ENCODE measurements around the gene C9orf85.

GRCh38 chr9:71891557-71892189, 19.8 kb upstream of the C9orf85 start:
- TF ChIP-seq, protein P1, sequence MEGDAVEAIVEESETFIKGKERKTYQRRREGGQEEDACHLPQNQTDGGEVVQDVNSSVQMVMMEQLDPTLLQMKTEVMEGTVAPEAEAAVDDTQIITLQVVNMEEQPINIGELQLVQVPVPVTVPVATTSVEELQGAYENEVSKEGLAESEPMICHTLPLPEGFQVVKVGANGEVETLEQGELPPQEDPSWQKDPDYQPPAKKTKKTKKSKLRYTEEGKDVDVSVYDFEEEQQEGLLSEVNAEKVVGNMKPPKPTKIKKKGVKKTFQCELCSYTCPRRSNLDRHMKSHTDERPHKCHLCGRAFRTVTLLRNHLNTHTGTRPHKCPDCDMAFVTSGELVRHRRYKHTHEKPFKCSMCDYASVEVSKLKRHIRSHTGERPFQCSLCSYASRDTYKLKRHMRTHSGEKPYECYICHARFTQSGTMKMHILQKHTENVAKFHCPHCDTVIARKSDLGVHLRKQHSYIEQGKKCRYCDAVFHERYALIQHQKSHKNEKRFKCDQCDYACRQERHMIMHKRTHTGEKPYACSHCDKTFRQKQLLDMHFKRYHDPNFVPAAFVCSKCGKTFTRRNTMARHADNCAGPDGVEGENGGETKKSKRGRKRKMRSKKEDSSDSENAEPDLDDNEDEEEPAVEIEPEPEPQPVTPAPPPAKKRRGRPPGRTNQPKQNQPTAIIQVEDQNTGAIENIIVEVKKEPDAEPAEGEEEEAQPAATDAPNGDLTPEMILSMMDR (IDR thresholded peaks at IDR 0.05 in 2 of 3, conservative IDR thresholded peaks at IDR 0.05 in 1 of 3; ENCODE audit: insufficient read depth in 2 of 3, low read depth in 1 of 3, low read length in 3 of 3), result no peak
- no peak for TF ChIP-seq SIN3A (IDR thresholded peaks at IDR 0.05; ENCODE audit: borderline replicate concordance in 2 of 2, control insufficient read depth in 1 of 2, low read depth in 2 of 2, low read length in 2 of 2)
- no peak for TF ChIP-seq NFYB (IDR thresholded peaks at IDR 0.05; ENCODE audit: extremely low read depth, insufficient read length)
- no peak for TF ChIP-seq ZNF77 (CRISPR knock-in tag; IDR thresholded peaks at IDR 0.05)
- TF ChIP-seq, protein P2, sequence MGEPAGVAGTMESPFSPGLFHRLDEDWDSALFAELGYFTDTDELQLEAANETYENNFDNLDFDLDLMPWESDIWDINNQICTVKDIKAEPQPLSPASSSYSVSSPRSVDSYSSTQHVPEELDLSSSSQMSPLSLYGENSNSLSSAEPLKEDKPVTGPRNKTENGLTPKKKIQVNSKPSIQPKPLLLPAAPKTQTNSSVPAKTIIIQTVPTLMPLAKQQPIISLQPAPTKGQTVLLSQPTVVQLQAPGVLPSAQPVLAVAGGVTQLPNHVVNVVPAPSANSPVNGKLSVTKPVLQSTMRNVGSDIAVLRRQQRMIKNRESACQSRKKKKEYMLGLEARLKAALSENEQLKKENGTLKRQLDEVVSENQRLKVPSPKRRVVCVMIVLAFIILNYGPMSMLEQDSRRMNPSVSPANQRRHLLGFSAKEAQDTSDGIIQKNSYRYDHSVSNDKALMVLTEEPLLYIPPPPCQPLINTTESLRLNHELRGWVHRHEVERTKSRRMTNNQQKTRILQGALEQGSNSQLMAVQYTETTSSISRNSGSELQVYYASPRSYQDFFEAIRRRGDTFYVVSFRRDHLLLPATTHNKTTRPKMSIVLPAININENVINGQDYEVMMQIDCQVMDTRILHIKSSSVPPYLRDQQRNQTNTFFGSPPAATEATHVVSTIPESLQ (CRISPR knock-in tag; IDR thresholded peaks at IDR 0.05), result no peak
- TF ChIP-seq ZNF232 (CRISPR knock-in tag; IDR thresholded peaks at IDR 0.05), result no peak
- TF ChIP-seq CHD7 (IDR thresholded peaks at IDR 0.05; ENCODE audit: low read depth, low read length), result no peak
- no peak for TF ChIP-seq PHTF2 (CRISPR knock-in tag; IDR thresholded peaks at IDR 0.05)
- TF ChIP-seq POLR2A (conservative IDR thresholded peaks at IDR 0.05), result no peak
- no peak for TF ChIP-seq ETV6 (IDR thresholded peaks at IDR 0.05; ENCODE audit: borderline replicate concordance in 1 of 2, low read depth in 2 of 2, low read length in 1 of 2)
- TF ChIP-seq ETV6 (CRISPR knock-in tag; IDR thresholded peaks at IDR 0.05; ENCODE audit: borderline replicate concordance), result no peak
- no peak for TF ChIP-seq SOX6 (IDR thresholded peaks at IDR 0.05)
- TF ChIP-seq ZNF3 (CRISPR knock-in tag; IDR thresholded peaks at IDR 0.05), result no peak
- no peak for TF ChIP-seq ZNF146 (CRISPR knock-in tag; IDR thresholded peaks at IDR 0.05; ENCODE audit: unreplicated experiment)
